Neural progenitor cell (in vitro differentiated cells): Measurements from ENCODE around the gene CFAP97D1. TPM values are rescaled to one million over a fixed set of nuclear protein-coding genes. Genes with fewer than 3 reads are reported as not detected.
A peak's percentile ranks its signal among the peaks of the same experiment; 100 is the strongest.

Experiments used
- DNase-seq: peaks from one replicate; pipeline ENCODE4 v3.0.0-alpha.2; 2016; ENCODE audit warnings: low spot score
- H2AFZ ChIP-seq: fragments of 200-600 bp; sonication (generic); replicated peaks from 2 replicates; pipeline ENCODE4 v1.6.1; 2016; ENCODE audit warnings: antibody characterized with exemption
- H3F3A ChIP-seq: fragments of 200-600 bp; sonication (generic); 2 replicates; pipeline ENCODE4 v1.6.1; 2016; ENCODE audit warnings: antibody characterized with exemption, low read depth
- H3K27ac ChIP-seq: fragments of 200-600 bp; sonication (generic); 2 replicates; pipeline ENCODE4 v1.5.1; 2016; ENCODE audit warnings: mild to moderate bottlenecking
- H3K27me3 ChIP-seq: fragments of 200-600 bp; sonication (generic); 2 replicates; pipeline ENCODE4 v1.6.1; 2016; ENCODE audit warnings: mild to moderate bottlenecking, moderate library complexity
- H3K36me3 ChIP-seq: fragments of 200-600 bp; sonication (generic); 2 replicates; pipeline ENCODE4 v1.5.1; 2016
- H3K4me1 ChIP-seq: fragments of 200-600 bp; sonication (generic); 2 replicates; pipeline ENCODE4 v1.6.1; 2016; ENCODE audit warnings: mixed run types
- H3K4me2 ChIP-seq: fragments of 200-600 bp; sonication (generic); 2 replicates; pipeline ENCODE4 v1.6.1; 2016
- H3K4me3 ChIP-seq: fragments of 200-600 bp; sonication (generic); 2 replicates; pipeline ENCODE4 v1.5.1; 2016
- H3K79me2 ChIP-seq: fragments of 200-600 bp; sonication (generic); 2 replicates; pipeline ENCODE4 v1.6.1; 2016; ENCODE audit warnings: low read depth
- H3K9ac ChIP-seq: fragments of 200-600 bp; sonication (generic); 2 replicates; pipeline ENCODE4 v1.6.1; 2016
- H3K9me3 ChIP-seq: fragments of 200-600 bp; sonication (generic); 2 replicates; pipeline ENCODE4 v1.5.1; 2016; ENCODE audit warnings: low read depth
- H4K20me1 ChIP-seq: fragments of 200-600 bp; sonication (generic); 2 replicates; pipeline ENCODE4 v1.6.1; 2016; ENCODE audit warnings: low read depth
- H3K27ac Mint-ChIP-seq: 3 replicates; pipeline ENCODE4 v1.8.0; 2021; ENCODE audit warnings: mixed read lengths
- H3K27me3 Mint-ChIP-seq: 2 replicates; pipeline ENCODE4 v1.8.0; 2022; ENCODE audit warnings: low read depth, mild to moderate bottlenecking, inconsistent platforms, moderate library complexity, mixed read lengths; ENCODE audit not compliant: insufficient read depth
- H3K36me3 Mint-ChIP-seq: 3 replicates; pipeline ENCODE4 v1.8.0; 2021; ENCODE audit warnings: mixed read lengths
- H3K4me1 Mint-ChIP-seq: 3 replicates; pipeline ENCODE4 v1.8.0; 2021; ENCODE audit warnings: mixed read lengths
- H3K4me3 Mint-ChIP-seq: 3 replicates; pipeline ENCODE4 v1.8.0; 2021; ENCODE audit warnings: mild to moderate bottlenecking, moderate library complexity, mixed read lengths
- H3K9me3 Mint-ChIP-seq: 3 replicates; pipeline ENCODE4 v1.8.0; 2020; ENCODE audit warnings: mixed read lengths
- EZH2 ChIP-seq: fragments of 200-600 bp; sonication (generic); IDR thresholded peaks from 2 replicates; pipeline ENCODE4 v1.6.1; 2017; ENCODE audit warnings: antibody characterized with exemption, mild to moderate bottlenecking, moderate library complexity
- EZH2phosphoT487 ChIP-seq: fragments of 200-600 bp; sonication (generic); IDR thresholded peaks from 2 replicates; pipeline ENCODE4 v1.6.1; 2017; ENCODE audit warnings: antibody characterized with exemption
- total RNA-seq: library from RNA; depleted of rRNA; stranded (reverse); fragments of >200 nt; gene quantifications from 2 replicates; pipeline ENCODE4 v1.2.3, GENCODE V29; 2015; ENCODE audit warnings: low replicate concordance
- TF ChIP-seq, protein P1 (sequence below): fragments of 200-600 bp; sonication (generic); IDR thresholded peaks from 2 replicates; pipeline ENCODE4 v1.5.1; 2017; ENCODE audit warnings: antibody characterized with exemption, mild to moderate bottlenecking

CFAP97D1 gene
- total RNA-seq, 1 donor from 2014 or later = not detected

DNA sequence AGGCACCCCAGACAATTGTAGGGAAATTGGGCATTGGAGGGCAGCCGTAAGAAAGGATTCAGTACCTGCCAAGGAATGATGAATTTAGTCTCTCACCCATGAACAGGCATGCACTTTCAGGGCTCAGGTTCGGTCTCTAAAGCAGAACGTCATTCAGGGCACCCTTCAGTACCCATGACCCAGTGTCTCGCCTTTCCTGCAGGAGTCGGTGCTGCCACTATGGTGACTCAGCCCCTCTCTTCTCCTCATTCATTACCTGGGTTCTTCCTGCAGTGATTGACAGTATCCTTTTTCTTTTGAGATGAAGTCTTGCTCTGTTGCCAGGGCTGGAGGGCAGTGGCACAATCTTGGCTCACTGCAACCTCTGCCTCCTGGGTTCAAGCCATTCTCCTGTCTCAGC lies 30.1 kb upstream of the CFAP97D1 start:
- Histone ChIP-seq H3K4me3 (no peak overlapping the region), H3K9me3 (no peaks in the 10 kb centered on the region), H3K27me3 (peaks cover 16% of the 10 kb centered on the region), H3K4me1 (peaks cover 10% of the 10 kb centered on the region), H2AFZ (no peak overlapping the region), H3K4me2 (no peak overlapping the region), H3K36me3 (no peaks in the 10 kb centered on the region), H3K9ac (no peak overlapping the region), H3F3A (peaks cover 11% of the 10 kb centered on the region), H4K20me1 (no peaks in the 10 kb centered on the region), H3K79me2 (no peaks in the 10 kb centered on the region), H3K27ac (no peak overlapping the region)
- H3K27ac Mint-ChIP-seq = peak overlapping the region; percentile 78
- DNase-seq = no peak
- peaks cover 20% of the 10 kb centered on the region for H3K4me1 Mint-ChIP-seq
- peaks cover 16% of the 10 kb centered on the region for H3K27me3 Mint-ChIP-seq
- TF ChIP-seq EZH2phosphoT487 (no peak), EZH2 (no peak)
- TF ChIP-seq, protein P1, sequence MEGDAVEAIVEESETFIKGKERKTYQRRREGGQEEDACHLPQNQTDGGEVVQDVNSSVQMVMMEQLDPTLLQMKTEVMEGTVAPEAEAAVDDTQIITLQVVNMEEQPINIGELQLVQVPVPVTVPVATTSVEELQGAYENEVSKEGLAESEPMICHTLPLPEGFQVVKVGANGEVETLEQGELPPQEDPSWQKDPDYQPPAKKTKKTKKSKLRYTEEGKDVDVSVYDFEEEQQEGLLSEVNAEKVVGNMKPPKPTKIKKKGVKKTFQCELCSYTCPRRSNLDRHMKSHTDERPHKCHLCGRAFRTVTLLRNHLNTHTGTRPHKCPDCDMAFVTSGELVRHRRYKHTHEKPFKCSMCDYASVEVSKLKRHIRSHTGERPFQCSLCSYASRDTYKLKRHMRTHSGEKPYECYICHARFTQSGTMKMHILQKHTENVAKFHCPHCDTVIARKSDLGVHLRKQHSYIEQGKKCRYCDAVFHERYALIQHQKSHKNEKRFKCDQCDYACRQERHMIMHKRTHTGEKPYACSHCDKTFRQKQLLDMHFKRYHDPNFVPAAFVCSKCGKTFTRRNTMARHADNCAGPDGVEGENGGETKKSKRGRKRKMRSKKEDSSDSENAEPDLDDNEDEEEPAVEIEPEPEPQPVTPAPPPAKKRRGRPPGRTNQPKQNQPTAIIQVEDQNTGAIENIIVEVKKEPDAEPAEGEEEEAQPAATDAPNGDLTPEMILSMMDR = no peak
- H3K36me3 Mint-ChIP-seq = no peaks in the 10 kb centered on the region
- no peaks in the 10 kb centered on the region for H3K9me3 Mint-ChIP-seq
- H3K4me3 Mint-ChIP-seq = no peak overlapping the region

DNA sequence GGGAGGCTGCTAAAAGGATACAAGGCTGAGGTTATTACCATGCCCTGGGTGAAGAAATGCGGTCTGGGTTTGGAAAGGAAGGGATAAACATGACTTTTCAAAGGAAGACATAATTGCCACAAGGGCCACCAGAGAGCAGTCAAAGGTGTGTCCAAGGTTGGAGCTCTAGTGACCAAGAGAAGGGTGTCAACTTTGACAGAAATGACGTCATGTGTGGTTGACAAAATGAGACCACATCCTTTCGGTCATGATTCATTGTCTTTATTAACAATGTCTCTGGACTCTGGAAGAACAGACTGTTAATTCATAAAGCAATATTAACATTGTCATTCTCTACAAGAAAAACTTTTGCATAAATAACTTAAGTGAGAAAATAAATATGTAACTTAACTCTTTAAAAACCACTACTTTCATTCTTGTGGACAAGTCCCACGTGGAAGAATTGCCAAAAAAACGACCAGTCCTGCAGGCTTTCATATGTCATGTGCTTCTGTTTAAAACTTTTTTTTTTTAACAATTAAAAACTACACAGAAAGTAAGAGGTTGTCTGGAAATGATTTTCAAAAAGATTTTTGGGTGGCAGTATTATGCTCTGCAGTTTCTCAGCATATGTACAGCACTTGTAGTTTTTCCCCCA lies 26.6 kb upstream of the CFAP97D1 start:
- no peak for TF ChIP-seq EZH2phosphoT487
- H3K4me3 Mint-ChIP-seq = no peak overlapping the region
- no peak overlapping the region for H3K27ac Mint-ChIP-seq

DNA sequence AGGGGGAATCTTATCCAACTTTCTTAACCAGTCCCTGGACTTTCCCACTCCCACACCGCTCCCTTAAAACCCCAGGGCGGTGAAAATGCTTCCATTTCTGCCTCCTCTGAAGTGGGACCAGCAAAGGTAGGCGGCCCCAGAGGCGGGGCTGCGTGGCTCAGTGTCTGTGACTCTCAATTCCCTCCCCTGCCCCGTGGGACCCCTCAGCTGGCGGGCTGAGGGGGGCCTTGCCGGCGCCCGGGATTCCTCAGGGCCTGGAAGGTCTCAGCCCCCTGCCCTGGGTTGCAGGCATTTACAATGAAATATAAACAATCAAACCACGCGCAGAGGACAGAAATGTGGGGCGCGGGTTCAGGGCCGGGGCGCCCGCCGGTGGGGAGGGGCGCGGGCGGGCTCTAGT lies 25.3 kb upstream of the CFAP97D1 start:
- Histone ChIP-seq H3K36me3 (no peaks in the 10 kb centered on the region), H3K4me3 (peak overlapping the region; percentile 16), H3K9me3 (no peaks in the 10 kb centered on the region), H3K27me3 (peaks cover 26% of the 10 kb centered on the region), H4K20me1 (no peaks in the 10 kb centered on the region), H2AFZ (peak overlapping the region; percentile 88), H3K4me2 (peak overlapping the region; percentile 63), H3K4me1 (peaks cover 7% of the 10 kb centered on the region), H3K79me2 (no peaks in the 10 kb centered on the region), H3F3A (peaks cover 4% of the 10 kb centered on the region), H3K27ac (no peak overlapping the region), H3K9ac (no peak overlapping the region)
- H3K27ac Mint-ChIP-seq = no peak overlapping the region
- no peaks in the 10 kb centered on the region for H3K9me3 Mint-ChIP-seq
- no peak overlapping the region for H3K4me3 Mint-ChIP-seq
- TF ChIP-seq EZH2 (no peak), EZH2phosphoT487 (no peak)
- TF ChIP-seq, protein P1 = no peak
- peaks cover 19% of the 10 kb centered on the region for H3K27me3 Mint-ChIP-seq
- H3K4me1 Mint-ChIP-seq = peaks cover 27% of the 10 kb centered on the region
- DNase-seq = no peak
- no peaks in the 10 kb centered on the region for H3K36me3 Mint-ChIP-seq

More for the DNA sequence above, 26.6 kb upstream of the CFAP97D1 start:
- Histone ChIP-seq H3K4me1 (no peaks in the 10 kb centered on the region), H3K9ac (no peak overlapping the region), H4K20me1 (no peaks in the 10 kb centered on the region), H3K27me3 (peaks cover 26% of the 10 kb centered on the region), H3K4me2 (no peak overlapping the region), H3K79me2 (no peaks in the 10 kb centered on the region), H3K27ac (no peak overlapping the region), H3K4me3 (no peak overlapping the region), H3K36me3 (no peaks in the 10 kb centered on the region), H3K9me3 (no peaks in the 10 kb centered on the region), H2AFZ (no peak overlapping the region), H3F3A (no peaks in the 10 kb centered on the region)
- Mint-ChIP-seq H3K36me3 (no peaks in the 10 kb centered on the region), H3K9me3 (no peaks in the 10 kb centered on the region), H3K4me1 (peaks cover 16% of the 10 kb centered on the region), H3K27me3 (peaks cover 20% of the 10 kb centered on the region)
- DNase-seq = no peak

DNA sequence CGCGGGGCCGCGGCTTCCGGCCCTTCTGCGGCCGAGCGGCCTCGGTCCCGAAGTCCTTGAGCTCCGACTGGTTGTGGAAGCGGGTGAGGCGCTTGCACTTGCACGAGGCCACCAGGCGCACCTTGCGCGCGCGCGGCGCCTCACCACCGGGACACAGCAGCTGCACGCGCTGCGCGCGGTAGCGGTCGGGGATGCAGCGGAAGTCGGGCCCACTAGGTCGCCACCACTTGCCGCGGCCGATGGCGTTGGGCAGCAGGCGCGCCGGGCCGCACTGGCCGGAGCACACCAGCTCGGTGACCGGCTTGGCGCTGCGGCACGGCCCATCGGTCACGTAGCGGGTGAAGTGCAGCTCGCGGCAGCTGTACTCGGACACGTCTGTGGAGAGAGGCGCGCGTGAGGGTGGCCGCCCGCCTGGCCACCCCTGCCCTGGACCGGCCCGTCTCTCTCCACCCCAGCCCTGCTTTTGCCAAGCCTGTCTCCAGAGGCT lies 24.8 kb upstream of the CFAP97D1 start:
- Histone ChIP-seq H3F3A (peaks cover 4% of the 10 kb centered on the region), H4K20me1 (no peaks in the 10 kb centered on the region), H3K9ac (no peak overlapping the region), H3K36me3 (no peaks in the 10 kb centered on the region), H2AFZ (peak overlapping the region; percentile 88), H3K4me1 (peaks cover 11% of the 10 kb centered on the region), H3K27ac (no peak overlapping the region), H3K27me3 (peaks cover 26% of the 10 kb centered on the region), H3K4me2 (peak overlapping the region; percentile 63), H3K79me2 (no peaks in the 10 kb centered on the region), H3K4me3 (peak overlapping the region; percentile 16), H3K9me3 (no peaks in the 10 kb centered on the region)
- H3K4me3 Mint-ChIP-seq = no peak overlapping the region
- DNase-seq = peak; percentile 64
- peaks cover 32% of the 10 kb centered on the region for H3K4me1 Mint-ChIP-seq
- TF ChIP-seq, protein P1 = no peak
- peak; percentile 23 for TF ChIP-seq EZH2phosphoT487
- TF ChIP-seq EZH2 = peak; percentile 64
- no peak overlapping the region for H3K27ac Mint-ChIP-seq
- H3K27me3 Mint-ChIP-seq = peaks cover 19% of the 10 kb centered on the region
- H3K36me3 Mint-ChIP-seq = no peaks in the 10 kb centered on the region
- H3K9me3 Mint-ChIP-seq = no peaks in the 10 kb centered on the region
